ENCODE results near the gene AQP5.

The AQP5 gene

DNA sequence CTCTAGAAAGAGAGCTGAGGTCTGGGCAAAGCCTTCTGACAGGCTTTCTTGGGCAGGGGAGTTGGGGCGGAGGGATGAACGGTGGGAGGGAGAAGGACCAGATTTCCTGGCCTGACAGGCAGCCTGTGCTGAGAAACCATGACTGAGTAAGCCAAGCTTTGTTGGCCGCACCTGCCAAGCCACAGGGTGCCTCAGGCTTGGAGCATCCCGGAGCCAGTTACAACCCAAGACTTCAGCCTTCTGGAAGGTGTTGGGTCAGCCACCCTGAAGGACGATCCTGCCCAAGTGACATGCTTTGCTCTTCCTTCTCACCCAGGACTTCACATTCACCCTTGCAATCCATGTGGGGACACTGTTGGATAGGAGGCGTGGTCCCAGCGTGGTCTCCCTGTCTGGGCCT lies 32.1 kb upstream of the AQP5 start:
- Histone ChIP-seq H2BK5ac (ENCODE audit: low read depth, low read length, poor library complexity, severe bottlenecking) (no peak overlapping the region), H3K27ac (ENCODE audit: low read length, poor library complexity, severe bottlenecking) (no peak overlapping the region), H3K18ac (ENCODE audit: low read depth in 1 of 2, low read length in 2 of 2) (no peak overlapping the region), H3K4ac (ENCODE audit: low read depth in 1 of 2, low read length in 2 of 2) (no peak overlapping the region), H3K4me3 (ENCODE audit: insufficient read depth in 1 of 2, low read depth in 1 of 2, low read length in 2 of 2) (no peak overlapping the region), H3K9me3 (ENCODE audit: control insufficient read depth, low read length) (no peaks in the 10 kb centered on the region), H2BK120ac (ENCODE audit: low read depth, low read length) (no peak overlapping the region), H3K79me1 (replicated peaks; ENCODE audit: low read length, poor library complexity, severe bottlenecking) (no peaks in the 10 kb centered on the region), H2BK12ac (ENCODE audit: low read length in 2 of 2) (no peak overlapping the region), H3K36me3 (ENCODE audit: control insufficient read depth in 1 of 2, insufficient read depth in 2 of 2, low read depth in 1 of 2, low read length in 2 of 2) (no peaks in the 10 kb centered on the region), H3K9ac (ENCODE audit: low read length) (no peak overlapping the region), H2AFZ (ENCODE audit: low read depth, low read length) (no peak overlapping the region), H2AK5ac (ENCODE audit: low read length, severe bottlenecking) (no peak overlapping the region), H3K27me3 (ENCODE audit: control insufficient read depth in 1 of 2, insufficient read depth in 1 of 2, low read length in 2 of 2) (peaks cover 0 to 11% of the 10 kb centered on the region in 2 experiments), H4K8ac (ENCODE audit: low read length) (peak overlapping the region; percentile 29), H2BK15ac (ENCODE audit: low read depth, poor library complexity, severe bottlenecking) (no peak overlapping the region), H3K4me1 (ENCODE audit: control insufficient read depth, insufficient read depth, low read depth, low read length) (no peaks in the 10 kb centered on the region), H3K14ac (ENCODE audit: low read length in 2 of 2) (peak overlapping the region in 1 of 2 experiments; percentile 44), H3K23ac (ENCODE audit: low read length in 2 of 2) (no peak overlapping the region), H4K91ac (ENCODE audit: low read length) (no peak overlapping the region), H3K4me2 (ENCODE audit: low read length, poor library complexity, severe bottlenecking) (no peak overlapping the region)
- 81% methylated on average over 7 of the region's 7 CpGs for WGBS
- DNase-seq: no peak

DNA sequence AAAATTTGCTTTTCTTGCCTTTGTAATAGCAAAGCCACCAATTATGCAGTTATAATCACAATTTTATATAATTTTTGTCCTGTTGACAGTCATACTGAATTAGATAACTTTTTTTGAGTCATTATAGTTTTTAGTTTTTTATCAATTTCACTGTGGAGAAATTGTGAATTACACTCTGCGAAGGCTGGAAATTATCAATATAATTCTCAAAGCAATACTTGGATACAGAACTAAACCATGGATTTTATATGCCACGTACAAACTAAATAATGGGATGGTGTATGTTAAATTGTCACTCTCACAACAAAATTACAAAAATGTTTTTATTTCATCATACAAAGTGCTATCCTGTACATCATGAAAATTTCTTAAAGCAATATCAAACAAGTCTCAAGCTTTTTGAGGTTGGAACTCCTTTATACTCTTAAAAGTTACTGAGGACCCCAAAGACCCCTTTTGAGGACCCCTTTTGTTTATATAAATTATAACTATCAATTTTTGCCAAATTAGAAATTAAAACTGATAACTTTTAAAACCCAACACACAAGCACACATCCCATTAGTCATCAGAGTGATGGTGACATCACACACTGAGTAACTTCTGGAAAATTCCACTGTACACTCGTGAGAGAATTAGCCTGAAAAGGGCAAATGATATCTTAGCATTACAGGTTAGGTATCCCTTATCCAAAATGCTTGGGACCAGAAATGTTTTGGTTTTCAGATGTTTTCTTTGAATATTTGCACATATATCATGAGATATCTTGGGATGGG lies 31.0 kb upstream of the AQP5 start:
- Histone ChIP-seq H3K9ac (ENCODE audit: low read length) (peak overlapping the region; percentile 63), H3K4ac (ENCODE audit: low read depth in 1 of 2, low read length in 2 of 2) (no peak overlapping the region), H3K79me1 (replicated peaks; ENCODE audit: low read length, poor library complexity, severe bottlenecking) (no peaks in the 10 kb centered on the region), H3K36me3 (ENCODE audit: control insufficient read depth in 1 of 2, insufficient read depth in 2 of 2, low read depth in 1 of 2, low read length in 2 of 2) (no peaks in the 10 kb centered on the region), H2BK120ac (ENCODE audit: low read depth, low read length) (no peak overlapping the region), H3K23ac (ENCODE audit: low read length in 2 of 2) (no peak overlapping the region), H4K91ac (ENCODE audit: low read length) (no peak overlapping the region), H2BK15ac (ENCODE audit: low read depth, poor library complexity, severe bottlenecking) (no peak overlapping the region), H2BK12ac (ENCODE audit: low read length in 2 of 2) (no peak overlapping the region), H3K14ac (ENCODE audit: low read length in 2 of 2) (no peak overlapping the region), H3K27ac (ENCODE audit: low read length, poor library complexity, severe bottlenecking) (no peak overlapping the region), H2AK5ac (ENCODE audit: low read length, severe bottlenecking) (no peak overlapping the region), H3K4me1 (ENCODE audit: control insufficient read depth, insufficient read depth, low read depth, low read length) (no peaks in the 10 kb centered on the region), H2AFZ (ENCODE audit: low read depth, low read length) (no peak overlapping the region), H2BK5ac (ENCODE audit: low read depth, low read length, poor library complexity, severe bottlenecking) (no peak overlapping the region), H3K4me2 (ENCODE audit: low read length, poor library complexity, severe bottlenecking) (no peak overlapping the region), H3K9me3 (ENCODE audit: control insufficient read depth, low read length) (no peaks in the 10 kb centered on the region), H4K8ac (ENCODE audit: low read length) (no peak overlapping the region), H3K18ac (ENCODE audit: low read depth in 1 of 2, low read length in 2 of 2) (no peak overlapping the region), H3K27me3 (ENCODE audit: control insufficient read depth in 1 of 2, insufficient read depth in 1 of 2, low read length in 2 of 2) (peaks cover 0 to 11% of the 10 kb centered on the region in 2 experiments), H3K4me3 (ENCODE audit: insufficient read depth in 1 of 2, low read depth in 1 of 2, low read length in 2 of 2) (no peak overlapping the region)
- 14% methylated on average over 1 of the region's 3 CpGs for WGBS
- DNase-seq: peak; percentile 77

DNA sequence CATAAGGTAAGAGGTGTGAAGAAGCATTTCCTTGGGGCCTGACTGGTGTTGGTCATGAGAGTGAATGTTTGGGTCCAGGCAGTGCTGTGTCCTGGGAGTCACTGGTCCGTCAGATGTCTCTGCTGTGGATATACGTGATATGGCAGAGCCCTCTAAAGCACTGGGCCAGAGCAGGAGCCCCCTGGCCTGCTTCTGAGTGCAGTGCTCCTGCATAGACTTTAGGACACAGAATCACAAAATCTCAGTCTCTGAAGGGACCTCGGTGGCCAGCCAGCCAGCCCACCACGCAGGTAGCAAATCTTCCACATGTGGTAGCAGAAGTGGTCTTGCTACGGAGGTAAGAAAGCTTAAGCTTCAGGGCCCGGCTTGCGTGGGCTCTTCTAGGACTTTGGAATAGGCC lies 29.6 kb upstream of the AQP5 start:
- no peak overlapping the region for H2BK5ac ChIP-seq (ENCODE audit: low read depth, low read length, poor library complexity, severe bottlenecking)
- no peak overlapping the region for H3K18ac ChIP-seq (ENCODE audit: low read depth in 1 of 2, low read length in 2 of 2)
- no peaks in the 10 kb centered on the region for H3K36me3 ChIP-seq (ENCODE audit: control insufficient read depth in 1 of 2, insufficient read depth in 2 of 2, low read depth in 1 of 2, low read length in 2 of 2)
- no peak overlapping the region for H4K91ac ChIP-seq (ENCODE audit: low read length)
- no peak overlapping the region for H3K4me2 ChIP-seq (ENCODE audit: low read length, poor library complexity, severe bottlenecking)
- H3K4me1 ChIP-seq (ENCODE audit: control insufficient read depth, insufficient read depth, low read depth, low read length): no peaks in the 10 kb centered on the region
- peaks cover 0 to 11% of the 10 kb centered on the region in 2 experiments for H3K27me3 ChIP-seq (ENCODE audit: control insufficient read depth in 1 of 2, insufficient read depth in 1 of 2, low read length in 2 of 2)
- H3K27ac ChIP-seq (ENCODE audit: low read length, poor library complexity, severe bottlenecking): no peak overlapping the region
- no peak overlapping the region for H3K23ac ChIP-seq (ENCODE audit: low read length in 2 of 2)
- no peak overlapping the region for H3K9ac ChIP-seq (ENCODE audit: low read length)
- H2BK15ac ChIP-seq (ENCODE audit: low read depth, poor library complexity, severe bottlenecking): no peak overlapping the region
- no peak for DNase-seq
- H2AFZ ChIP-seq (ENCODE audit: low read depth, low read length): no peak overlapping the region
- no peaks in the 10 kb centered on the region for H3K9me3 ChIP-seq (ENCODE audit: control insufficient read depth, low read length)
- no peak overlapping the region for H2BK120ac ChIP-seq (ENCODE audit: low read depth, low read length)
- H2BK12ac ChIP-seq (ENCODE audit: low read length in 2 of 2): no peak overlapping the region
- no peak overlapping the region for H4K8ac ChIP-seq (ENCODE audit: low read length)
- 77% methylated on average over 7 of the region's 7 CpGs for WGBS
- H3K4ac ChIP-seq (ENCODE audit: low read depth in 1 of 2, low read length in 2 of 2): no peak overlapping the region
- H3K14ac ChIP-seq (ENCODE audit: low read length in 2 of 2): no peak overlapping the region
- no peak overlapping the region for H3K4me3 ChIP-seq (ENCODE audit: insufficient read depth in 1 of 2, low read depth in 1 of 2, low read length in 2 of 2)
- H3K79me1 ChIP-seq (replicated peaks; ENCODE audit: low read length, poor library complexity, severe bottlenecking): no peaks in the 10 kb centered on the region
- no peak overlapping the region for H2AK5ac ChIP-seq (ENCODE audit: low read length, severe bottlenecking)

DNA sequence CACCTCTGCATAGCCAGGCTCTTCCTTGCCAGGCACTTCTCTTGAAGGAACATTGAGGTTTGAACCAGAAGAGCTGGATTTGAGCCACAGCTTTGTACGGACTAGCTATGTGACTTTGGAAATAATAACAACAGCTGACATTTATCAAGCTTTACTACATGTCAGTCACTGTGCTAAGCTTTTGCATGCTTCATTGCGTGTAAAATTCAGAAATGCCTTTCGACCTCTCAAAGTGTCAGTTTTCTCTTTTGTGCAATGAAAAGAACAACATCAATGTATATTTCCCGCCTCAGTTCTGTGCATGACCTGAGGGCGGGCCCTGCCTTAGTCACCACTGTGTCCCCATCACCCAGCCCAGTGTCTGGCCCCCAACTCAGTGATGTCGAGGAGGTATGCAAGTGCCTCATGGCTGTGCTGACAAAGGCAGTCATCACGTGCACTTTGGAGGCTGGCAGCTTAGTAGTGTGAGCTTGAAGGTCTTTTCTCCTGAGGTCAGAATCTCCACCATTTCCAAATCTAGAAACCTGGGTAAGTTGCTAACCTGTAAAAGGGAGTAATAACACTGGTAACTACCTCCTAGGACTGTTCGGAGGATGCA lies 29.0 kb upstream of the AQP5 start:
- no peak overlapping the region for H3K27ac ChIP-seq (ENCODE audit: low read length, poor library complexity, severe bottlenecking)
- WGBS: 95% methylated on average over 6 of the region's 8 CpGs
- no peak overlapping the region for H3K4me3 ChIP-seq (ENCODE audit: insufficient read depth in 1 of 2, low read depth in 1 of 2, low read length in 2 of 2)
- H2BK12ac ChIP-seq (ENCODE audit: low read length in 2 of 2): no peak overlapping the region
- H2AK5ac ChIP-seq (ENCODE audit: low read length, severe bottlenecking): no peak overlapping the region
- H4K8ac ChIP-seq (ENCODE audit: low read length): no peak overlapping the region
- H3K4me2 ChIP-seq (ENCODE audit: low read length, poor library complexity, severe bottlenecking): no peak overlapping the region
- H3K14ac ChIP-seq (ENCODE audit: low read length in 2 of 2): no peak overlapping the region
- H2BK120ac ChIP-seq (ENCODE audit: low read depth, low read length): no peak overlapping the region
- H3K9ac ChIP-seq (ENCODE audit: low read length): no peak overlapping the region
- H4K91ac ChIP-seq (ENCODE audit: low read length): no peak overlapping the region
- no peak overlapping the region for H2BK15ac ChIP-seq (ENCODE audit: low read depth, poor library complexity, severe bottlenecking)
- DNase-seq: no peak
- H3K18ac ChIP-seq (ENCODE audit: low read depth in 1 of 2, low read length in 2 of 2): no peak overlapping the region
- no peaks in the 10 kb centered on the region for H3K36me3 ChIP-seq (ENCODE audit: control insufficient read depth in 1 of 2, insufficient read depth in 2 of 2, low read depth in 1 of 2, low read length in 2 of 2)
- H3K27me3 ChIP-seq (ENCODE audit: control insufficient read depth in 1 of 2, insufficient read depth in 1 of 2, low read length in 2 of 2): peaks cover 0 to 11% of the 10 kb centered on the region in 2 experiments
- H3K79me1 ChIP-seq (replicated peaks; ENCODE audit: low read length, poor library complexity, severe bottlenecking): no peaks in the 10 kb centered on the region
- H2AFZ ChIP-seq (ENCODE audit: low read depth, low read length): no peak overlapping the region
- no peak overlapping the region for H3K4ac ChIP-seq (ENCODE audit: low read depth in 1 of 2, low read length in 2 of 2)
- no peaks in the 10 kb centered on the region for H3K9me3 ChIP-seq (ENCODE audit: control insufficient read depth, low read length)
- no peak overlapping the region for H2BK5ac ChIP-seq (ENCODE audit: low read depth, low read length, poor library complexity, severe bottlenecking)
- no peaks in the 10 kb centered on the region for H3K4me1 ChIP-seq (ENCODE audit: control insufficient read depth, insufficient read depth, low read depth, low read length)
- no peak overlapping the region for H3K23ac ChIP-seq (ENCODE audit: low read length in 2 of 2)

Data from mesenchymal stem cell (in vitro differentiated cells and primary cell).